Nephron progenitor cell (in vitro differentiated cells): ENCODE results near the gene PRKCA.
A peak's percentile ranks its signal among the peaks of the same experiment; 100 is the strongest.

ENCODE experiments used
- DNase-seq: peaks from one replicate; pipeline ENCODE4 v3.0.0; 2021
- H3K27ac Mint-ChIP-seq: 2 replicates; pipeline ENCODE4 v1.8.0; 2021; ENCODE audit warnings: mild to moderate bottlenecking, moderate library complexity, mixed read lengths
- H3K27me3 Mint-ChIP-seq: 2 replicates; pipeline ENCODE4 v1.8.0; 2021; ENCODE audit warnings: mild to moderate bottlenecking, low read depth, mixed read lengths; ENCODE audit not compliant: poor library complexity
- H3K36me3 Mint-ChIP-seq: 2 replicates; pipeline ENCODE4 v1.8.0; 2021; ENCODE audit warnings: low read depth, mixed read lengths
- H3K4me1 Mint-ChIP-seq: 2 replicates; pipeline ENCODE4 v1.8.0; 2021; ENCODE audit warnings: mixed read lengths
- H3K4me3 Mint-ChIP-seq: 2 replicates; pipeline ENCODE4 v1.8.0; 2021; ENCODE audit warnings: mild to moderate bottlenecking, moderate library complexity, mixed read lengths
- H3K9me3 Mint-ChIP-seq: 2 replicates; pipeline ENCODE4 v1.8.0; 2021; ENCODE audit warnings: mild to moderate bottlenecking, moderate library complexity, mixed read lengths
- CTCF ChIP-seq: fragments of 200-600 bp; sonication (generic); IDR thresholded peaks from 2 replicates; pipeline ENCODE4 v1.5.0; 2021; ENCODE audit warnings: antibody characterized with exemption

PRKCA gene

GRCh38 chr17:66605541-66605940 is 303.1 kb downstream of the PRKCA start:
- TF ChIP-seq CTCF: no peak
- no peak overlapping the region for H3K27ac Mint-ChIP-seq
- H3K4me1 Mint-ChIP-seq: peaks cover 16% of the 10 kb centered on the region
- H3K9me3 Mint-ChIP-seq: peaks cover 31% of the 10 kb centered on the region
- no peak overlapping the region for H3K4me3 Mint-ChIP-seq
- DNase-seq: no peak
- peaks cover 17% of the 10 kb centered on the region for H3K36me3 Mint-ChIP-seq
- H3K27me3 Mint-ChIP-seq: peaks cover 3% of the 10 kb centered on the region

- Mint-ChIP-seq H3K4me3 (no peak overlapping the region), H3K27ac (peak overlapping the region; percentile 40), H3K9me3 (peaks cover 23% of the 10 kb centered on the region), H3K27me3 (peaks cover 3% of the 10 kb centered on the region), H3K4me1 (peaks cover 8% of the 10 kb centered on the region), H3K36me3 (peaks cover 10% of the 10 kb centered on the region)
- no peak for TF ChIP-seq CTCF
- no peak for DNase-seq
Observed at GRCh38 chr17:66610361-66611133, 308.1 kb downstream of the PRKCA start.

GRCh38 chr17:66611397-66611796 is 309.0 kb downstream of the PRKCA start:
- H3K36me3 Mint-ChIP-seq: peaks cover 10% of the 10 kb centered on the region
- peaks cover 6% of the 10 kb centered on the region for H3K27me3 Mint-ChIP-seq
- H3K4me1 Mint-ChIP-seq: peaks cover 8% of the 10 kb centered on the region
- no peak overlapping the region for H3K4me3 Mint-ChIP-seq
- H3K27ac Mint-ChIP-seq: no peak overlapping the region
- peaks cover 23% of the 10 kb centered on the region for H3K9me3 Mint-ChIP-seq
- no peak for DNase-seq
- TF ChIP-seq CTCF: no peak

GRCh38 chr17:66612993-66613392 is 310.6 kb downstream of the PRKCA start:
- peaks cover 8% of the 10 kb centered on the region for H3K4me1 Mint-ChIP-seq
- peaks cover 23% of the 10 kb centered on the region for H3K9me3 Mint-ChIP-seq

GRCh38 chr17:66614469-66614868 is 312.1 kb downstream of the PRKCA start:
- Mint-ChIP-seq H3K27ac (no peak overlapping the region), H3K27me3 (peaks cover 4% of the 10 kb centered on the region), H3K9me3 (peaks cover 21% of the 10 kb centered on the region), H3K4me1 (peaks cover 8% of the 10 kb centered on the region), H3K4me3 (no peak overlapping the region), H3K36me3 (peaks cover 10% of the 10 kb centered on the region)
- no peak for DNase-seq
- TF ChIP-seq CTCF: no peak

More at GRCh38 chr17:66612993-66613392, 310.6 kb downstream of the PRKCA start:
- Mint-ChIP-seq H3K27me3 (peaks cover 4% of the 10 kb centered on the region), H3K4me3 (no peak overlapping the region), H3K36me3 (peaks cover 10% of the 10 kb centered on the region), H3K27ac (no peak overlapping the region)
- no peak for DNase-seq
- no peak for TF ChIP-seq CTCF

- peaks cover 14% of the 10 kb centered on the region for H3K4me1 Mint-ChIP-seq
- no peaks in the 10 kb centered on the region for H3K36me3 Mint-ChIP-seq
- DNase-seq: no peak
- no peak overlapping the region for H3K27ac Mint-ChIP-seq
- H3K9me3 Mint-ChIP-seq: no peaks in the 10 kb centered on the region
- H3K4me3 Mint-ChIP-seq: no peak overlapping the region
- peaks cover 4% of the 10 kb centered on the region for H3K27me3 Mint-ChIP-seq
- no peak for TF ChIP-seq CTCF
Observed at GRCh38 chr17:66619206-66619605, 316.8 kb downstream of the PRKCA start.
